Immature natural killer cell (primary cell): ENCODE measurements around the gene TNP2. TPM values are rescaled to one million over a fixed set of nuclear protein-coding genes. Genes with fewer than 3 reads are reported as not detected.
"Not testable (repeated sequence)": the region's sequence is repeated elsewhere in the genome, so short reads cannot be mapped to it uniquely, and the experiment has no call there.

ENCODE experiments used
- DNase-seq, 3 donors: peaks; one replicate each; pipeline ENCODE4 v3.0.0; 2022; ENCODE audit warnings: mixed read lengths in 1 of 3
- H3K27ac Mint-ChIP-seq, 6 donors: one replicate each; pipeline ENCODE4 v1.8.0; 2020; ENCODE audit warnings: mixed read lengths in 6 of 6, mild to moderate bottlenecking in 5 of 6, inconsistent platforms in 4 of 6, moderate library complexity in 3 of 6
- H3K27me3 Mint-ChIP-seq, 3 donors: one replicate each; pipeline ENCODE4 v1.8.0; 2020 to 2021; ENCODE audit warnings: low read depth in 3 of 3, mild to moderate bottlenecking in 3 of 3, mixed read lengths in 3 of 3, moderate library complexity in 3 of 3, inconsistent platforms in 1 of 3
- H3K36me3 Mint-ChIP-seq, 3 donors: one replicate each; pipeline ENCODE4 v1.8.0; 2020; ENCODE audit warnings: mixed read lengths in 3 of 3, inconsistent platforms in 2 of 3, mild to moderate bottlenecking in 2 of 3
- H3K4me1 Mint-ChIP-seq, 2 donors: one replicate each; pipeline ENCODE4 v1.8.0; 2020; ENCODE audit warnings: inconsistent platforms in 2 of 2, mild to moderate bottlenecking in 2 of 2, mixed read lengths in 2 of 2, moderate library complexity in 1 of 2
- H3K4me3 Mint-ChIP-seq, 5 donors: one replicate each; pipeline ENCODE4 v1.8.0; 2020; ENCODE audit warnings: mild to moderate bottlenecking in 5 of 5, mixed read lengths in 5 of 5, inconsistent platforms in 3 of 5, moderate library complexity in 3 of 5
- H3K9me3 Mint-ChIP-seq, 6 donors: one replicate each; pipeline ENCODE4 v1.8.0; 2020; ENCODE audit warnings: mild to moderate bottlenecking in 6 of 6, mixed read lengths in 6 of 6, inconsistent platforms in 4 of 6, moderate library complexity in 3 of 6
- polyA plus RNA-seq, 3 donors: library from polyadenylated mRNA; unstranded; fragments of 300-500 nt; fragmentation: Illumina TruSeq; gene quantifications; one replicate each; pipeline ENCODE4 v1.2.3, GENCODE V29; 2021

Gene TNP2
- polyA plus RNA-seq, 3 donors from 2014 or later, result not detected

DNA sequence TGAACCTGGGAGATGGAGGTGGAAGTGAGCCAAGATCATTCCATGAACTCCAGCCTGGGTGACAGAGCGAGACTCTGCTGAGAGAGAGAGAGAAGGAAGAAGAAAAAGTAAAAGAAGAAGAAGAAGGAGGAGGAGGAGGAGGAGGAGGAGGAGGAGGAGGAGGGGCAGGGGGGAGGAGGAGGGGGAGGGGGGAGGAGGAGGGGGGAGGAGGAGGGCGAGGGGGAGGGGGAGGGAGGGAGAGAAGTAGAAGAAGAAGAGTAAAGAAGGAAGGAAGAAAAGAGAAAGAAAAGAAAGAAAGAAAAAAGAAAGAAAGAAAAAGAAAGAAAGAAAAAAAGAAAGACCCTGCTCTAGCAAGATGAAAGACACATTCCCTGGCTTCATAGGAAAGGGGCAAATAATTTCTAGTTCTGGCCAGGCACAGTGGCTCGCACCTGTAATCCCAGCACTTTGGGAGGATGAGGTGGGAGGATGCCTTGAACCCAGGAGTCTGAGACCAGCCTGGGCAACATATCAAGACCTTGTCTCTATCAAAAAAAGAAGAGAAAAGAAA lies 36.7 kb downstream of the TNP2 start:
- Mint-ChIP-seq H3K36me3 (no peaks in the 10 kb centered on the region), H3K27me3 (peaks cover 0 to 5% (median 3%) of the 10 kb centered on the region in 3 donors), H3K4me1 (peaks cover 57 to 75% of the 10 kb centered on the region in 2 donors), H3K4me3 (peak overlapping the region; percentile 62 to 76 (median 70)), H3K27ac (peak overlapping the region; percentile 31 to 96 (median 96)), H3K9me3 (no peaks in the 10 kb centered on the region)
- no peak for DNase-seq

DNA sequence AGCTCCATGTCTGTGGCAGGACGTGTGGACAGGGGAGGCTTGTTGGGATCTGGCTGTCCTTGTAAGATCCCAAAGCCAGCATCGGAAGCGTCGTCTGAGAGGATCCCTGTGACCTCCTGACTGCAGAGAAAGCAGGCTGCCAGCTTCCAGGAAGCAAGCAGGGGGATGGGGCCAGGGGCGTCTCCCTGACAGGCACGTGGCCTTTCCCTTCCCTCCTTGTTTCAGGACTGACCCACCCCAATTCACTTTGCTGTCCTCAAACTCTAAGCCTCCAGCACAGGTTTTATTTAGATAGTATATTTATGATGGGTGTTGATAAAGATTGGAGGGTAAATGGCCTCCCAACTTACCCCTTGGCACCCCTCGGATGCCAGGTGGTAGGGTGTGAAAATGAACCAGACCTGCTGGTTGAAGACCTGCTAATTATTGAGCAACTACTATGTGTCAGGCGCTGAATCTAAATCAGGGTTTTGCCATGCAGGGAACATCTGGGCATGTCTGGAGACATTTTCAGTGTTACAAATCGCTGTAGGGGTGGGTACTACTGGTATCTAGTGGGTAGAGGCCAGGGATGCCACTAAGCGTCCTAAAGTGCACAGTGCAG lies 37.7 kb downstream of the TNP2 start:
- Mint-ChIP-seq H3K36me3 (no peaks in the 10 kb centered on the region), H3K4me3 (peak overlapping the region in 2 of 5 donors; percentile 18 to 44), H3K9me3 (no peaks in the 10 kb centered on the region), H3K27ac (peak overlapping the region; percentile 31 to 96 (median 71)), H3K4me1 (peaks cover 48 to 66% of the 10 kb centered on the region in 2 donors), H3K27me3 (peaks cover 0 to 4% (median 3%) of the 10 kb centered on the region in 3 donors)
- no peak for DNase-seq

DNA sequence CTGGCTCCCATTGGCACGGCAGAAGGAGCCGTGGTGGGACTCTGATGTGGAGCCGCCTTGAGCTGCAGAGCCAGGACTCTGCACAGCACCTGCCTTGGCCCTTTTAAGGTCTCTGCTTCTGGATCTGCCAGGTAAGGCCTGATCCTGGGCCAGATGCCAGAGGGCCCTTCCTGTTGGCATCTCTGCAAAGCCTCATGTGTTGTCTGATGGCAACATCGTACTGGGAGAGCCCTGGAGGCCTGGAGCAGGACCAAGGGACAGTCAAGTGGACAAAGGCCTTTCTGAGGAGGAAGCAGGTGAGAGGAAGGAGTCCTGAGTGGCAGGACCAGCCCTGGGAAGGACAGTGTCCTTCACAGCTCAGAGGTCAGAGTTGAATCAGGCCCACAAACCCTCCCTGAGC lies 39.2 kb downstream of the TNP2 start:
- H3K9me3 Mint-ChIP-seq, result no peaks in the 10 kb centered on the region
- H3K27me3 Mint-ChIP-seq, result peaks cover 0 to 4% (median 3%) of the 10 kb centered on the region in 3 donors
- DNase-seq, result no peak
- H3K4me1 Mint-ChIP-seq, result peaks cover 54 to 67% of the 10 kb centered on the region in 2 donors
- peak overlapping the region in 2 of 6 donors; percentile 46 to 66 for H3K27ac Mint-ChIP-seq
- no peak overlapping the region for H3K4me3 Mint-ChIP-seq
- no peaks in the 10 kb centered on the region for H3K36me3 Mint-ChIP-seq

DNA sequence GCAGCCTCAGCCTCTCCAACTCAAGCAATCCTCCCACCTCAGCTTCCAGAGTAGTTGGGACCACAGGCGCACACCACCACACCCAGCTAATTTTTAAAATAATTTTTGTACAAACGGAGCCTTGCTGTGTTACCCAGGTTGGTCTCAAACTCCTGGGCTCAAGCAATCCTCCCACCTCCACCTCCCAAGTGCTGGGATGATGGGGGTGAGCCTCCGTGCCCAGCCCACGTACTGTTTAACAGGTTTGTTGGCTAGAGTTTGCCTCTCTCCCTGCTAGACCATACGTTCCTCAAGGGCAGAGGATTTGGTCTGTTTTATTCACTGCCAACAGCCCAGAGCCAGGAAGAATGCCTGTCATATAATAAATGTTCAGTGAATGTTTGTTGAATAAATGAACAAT lies 39.7 kb downstream of the TNP2 start:
- Mint-ChIP-seq H3K27me3 (peaks cover 0 to 4% (median 3%) of the 10 kb centered on the region in 3 donors), H3K4me3 (no peak overlapping the region), H3K9me3 (no peaks in the 10 kb centered on the region), H3K27ac (peak overlapping the region in 4 of 6 donors; percentile 46 to 86 (median 54)), H3K4me1 (peaks cover 55 to 67% of the 10 kb centered on the region in 2 donors), H3K36me3 (no peaks in the 10 kb centered on the region)
- no peak for DNase-seq

DNA sequence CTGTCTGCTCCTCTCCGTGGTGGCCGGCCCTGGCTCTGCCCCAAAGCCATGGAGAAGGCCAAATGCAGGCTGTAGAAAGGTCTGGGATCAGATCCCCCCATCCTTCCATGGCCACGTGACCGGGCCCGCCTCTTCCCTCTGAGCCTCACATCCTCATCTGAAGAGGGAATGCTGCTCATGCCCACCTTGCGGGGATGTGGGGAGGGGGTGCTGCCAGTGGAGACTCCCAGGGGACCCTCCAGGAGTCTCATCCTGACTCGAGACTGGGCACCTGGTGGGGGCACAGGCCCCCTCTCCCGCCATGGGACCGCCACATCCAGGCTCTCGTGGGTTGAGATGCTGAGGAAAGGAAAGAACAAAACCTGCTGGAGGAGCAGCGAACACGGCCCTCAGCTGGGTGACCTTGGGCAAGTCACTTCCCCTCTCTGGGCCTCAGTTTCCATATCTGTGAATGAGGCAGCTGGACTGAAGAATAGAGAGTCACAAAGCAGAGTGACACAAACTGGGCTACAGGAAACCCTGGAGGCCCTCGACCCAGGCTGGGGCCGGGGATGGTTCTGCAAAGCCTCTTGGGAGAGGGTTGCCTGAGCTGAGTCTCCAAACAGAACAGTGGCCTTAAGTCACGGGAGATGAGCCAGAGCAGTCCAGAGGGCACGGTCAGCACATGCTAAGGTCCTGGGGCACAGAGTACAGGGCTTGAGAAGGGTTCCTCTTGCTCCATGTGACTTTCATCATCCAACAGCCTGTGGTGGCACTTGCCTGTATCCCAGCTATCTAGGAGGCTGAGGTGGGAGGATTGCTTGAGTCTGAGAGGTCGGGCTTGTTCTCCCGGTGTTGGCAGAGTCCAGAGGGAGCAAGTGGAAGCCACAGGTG lies 43.2 kb downstream of the TNP2 start:
- peaks cover 0 to 3% (median 1%) of the 10 kb centered on the region in 3 donors for H3K27me3 Mint-ChIP-seq

DNA sequence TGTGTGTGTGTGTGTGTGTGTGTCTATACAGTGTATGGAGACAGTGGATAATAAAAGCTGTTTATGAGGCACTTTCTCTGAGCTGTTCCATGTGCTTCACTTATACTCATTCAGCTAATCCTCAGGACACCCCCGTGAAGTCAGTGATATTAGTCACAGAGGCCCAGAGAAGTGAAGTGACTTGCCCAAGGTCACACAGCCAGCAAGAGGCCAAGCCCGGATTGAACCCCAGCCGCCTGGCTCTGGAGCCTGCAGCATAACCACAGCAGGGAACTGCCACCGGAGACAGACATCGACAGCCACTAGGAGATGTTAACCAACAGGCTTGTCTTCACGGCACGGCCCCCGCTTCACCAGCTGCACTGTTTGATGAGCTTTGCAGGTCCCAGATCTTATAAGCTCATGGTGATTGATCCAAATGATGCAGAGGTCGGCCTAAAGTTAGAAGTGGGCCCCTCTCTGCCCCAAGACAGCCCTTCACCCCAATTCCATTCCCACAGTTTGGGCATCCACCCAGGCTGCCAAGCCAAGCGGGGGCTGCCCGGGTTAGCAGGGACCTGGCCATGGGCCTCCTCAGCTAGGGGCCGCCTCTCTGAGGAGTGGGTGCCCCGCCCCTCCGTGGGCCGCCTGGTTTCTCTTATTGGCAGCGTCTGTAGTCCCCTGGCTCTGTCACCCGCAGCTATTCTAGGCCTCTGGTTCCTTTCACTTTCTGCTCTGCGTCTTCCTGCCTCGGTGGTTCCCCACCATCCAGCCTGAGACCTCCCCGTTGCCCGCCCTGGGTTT lies 44.0 kb downstream of the TNP2 start:
- Mint-ChIP-seq H3K4me3 (peak overlapping the region; percentile 64 to 84 (median 77)), H3K36me3 (no peaks in the 10 kb centered on the region), H3K4me1 (peaks cover 36 to 49% of the 10 kb centered on the region in 2 donors), H3K27me3 (peaks cover 0 to 5% (median 1%) of the 10 kb centered on the region in 3 donors), H3K9me3 (peaks cover 0 to 2% (median 0%) of the 10 kb centered on the region in 6 donors), H3K27ac (peak overlapping the region; percentile 87 to 96 (median 93))
- DNase-seq, result peak; percentile 83 to 85 (median 85)

More for the DNA sequence above, 43.2 kb downstream of the TNP2 start:
- H3K4me3 Mint-ChIP-seq, result peak overlapping the region; percentile 64 to 84 (median 77)
- peaks cover 37 to 49% of the 10 kb centered on the region in 2 donors for H3K4me1 Mint-ChIP-seq
- no peak for DNase-seq
- H3K36me3 Mint-ChIP-seq, result no peaks in the 10 kb centered on the region
- peak overlapping the region; percentile 87 to 96 (median 93) for H3K27ac Mint-ChIP-seq
- peaks cover 0 to 2% (median 0%) of the 10 kb centered on the region in 6 donors for H3K9me3 Mint-ChIP-seq

DNA sequence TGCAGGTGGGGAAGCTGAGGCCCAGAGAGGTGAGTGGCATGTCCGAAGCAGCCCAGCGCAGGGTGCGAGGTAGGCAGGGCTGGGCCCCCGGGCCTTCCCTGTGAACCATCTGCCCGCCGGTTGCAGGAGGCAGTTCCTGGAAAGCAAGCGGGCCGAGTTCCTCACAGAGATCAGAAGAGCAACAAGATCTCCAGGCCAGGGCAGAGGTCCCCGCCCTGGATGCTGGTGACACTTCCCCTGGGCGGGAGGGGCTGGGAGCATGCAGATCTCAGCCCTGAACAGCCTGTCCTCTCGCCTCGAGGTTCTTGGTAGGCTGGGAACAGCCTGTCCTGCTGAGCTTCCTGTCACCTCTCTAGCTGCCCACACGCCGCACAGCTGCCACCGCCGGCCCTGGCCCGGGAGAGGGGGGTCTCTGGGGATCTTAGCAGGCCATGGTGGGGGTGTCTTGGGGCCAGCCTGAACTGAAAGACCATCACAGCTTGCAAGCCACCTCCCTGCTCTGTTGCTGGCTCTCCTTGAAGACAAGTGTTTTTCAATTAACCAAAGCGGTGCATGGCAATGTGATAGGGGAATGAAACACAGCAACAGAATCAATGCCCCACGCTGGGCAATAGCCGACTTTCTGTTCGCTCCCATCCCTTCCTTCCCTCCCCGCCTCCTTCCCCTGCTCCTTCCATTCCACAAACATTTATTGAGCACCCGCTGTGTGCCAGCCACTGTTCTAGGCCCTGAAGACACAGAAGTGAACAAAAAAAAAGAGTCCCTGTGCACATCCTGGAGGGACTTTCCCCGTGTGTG lies 44.8 kb downstream of the TNP2 start:
- DNase-seq, result peak; percentile 58 to 68 (median 64)
- H3K27ac Mint-ChIP-seq, result peak overlapping the region; percentile 87 to 96 (median 93)
- peaks cover 2 to 5% (median 4%) of the 10 kb centered on the region in 3 donors for H3K27me3 Mint-ChIP-seq
- H3K9me3 Mint-ChIP-seq, result peaks cover 0 to 4% (median 0%) of the 10 kb centered on the region in 6 donors
- H3K4me1 Mint-ChIP-seq, result peaks cover 34 to 43% of the 10 kb centered on the region in 2 donors
- H3K4me3 Mint-ChIP-seq, result peak overlapping the region; percentile 64 to 84 (median 77)
- H3K36me3 Mint-ChIP-seq, result no peaks in the 10 kb centered on the region

DNA sequence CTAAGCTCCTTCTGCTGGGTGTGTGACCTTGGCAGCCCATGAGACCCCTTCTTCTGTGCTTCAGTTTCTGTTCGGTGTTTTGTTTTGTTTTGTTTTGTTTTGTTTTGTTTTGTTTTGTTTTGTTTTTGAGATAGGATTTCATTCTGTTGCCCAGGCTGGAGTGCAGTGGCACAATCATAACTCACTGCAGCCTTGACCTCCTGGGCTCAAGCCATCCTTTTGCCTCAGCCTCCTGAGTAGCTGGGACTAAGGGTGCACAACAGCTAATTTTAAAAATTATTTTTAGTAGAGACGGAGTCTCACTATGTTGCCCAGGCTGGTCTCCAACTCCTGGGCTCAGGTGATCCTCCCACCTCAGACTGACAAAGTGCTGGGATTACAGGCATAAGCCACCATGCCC lies 48.6 kb downstream of the TNP2 start:
- Mint-ChIP-seq H3K4me1 (peaks cover 32 to 36% of the 10 kb centered on the region in 2 donors), H3K9me3 (peaks cover 0 to 13% (median 6%) of the 10 kb centered on the region in 6 donors), H3K36me3 (peaks cover 0 to 14% (median 7%) of the 10 kb centered on the region in 3 donors)
- not testable (repeated sequence) for DNase-seq, H3K27me3 Mint-ChIP-seq, H3K4me3 Mint-ChIP-seq, H3K27ac Mint-ChIP-seq

DNA sequence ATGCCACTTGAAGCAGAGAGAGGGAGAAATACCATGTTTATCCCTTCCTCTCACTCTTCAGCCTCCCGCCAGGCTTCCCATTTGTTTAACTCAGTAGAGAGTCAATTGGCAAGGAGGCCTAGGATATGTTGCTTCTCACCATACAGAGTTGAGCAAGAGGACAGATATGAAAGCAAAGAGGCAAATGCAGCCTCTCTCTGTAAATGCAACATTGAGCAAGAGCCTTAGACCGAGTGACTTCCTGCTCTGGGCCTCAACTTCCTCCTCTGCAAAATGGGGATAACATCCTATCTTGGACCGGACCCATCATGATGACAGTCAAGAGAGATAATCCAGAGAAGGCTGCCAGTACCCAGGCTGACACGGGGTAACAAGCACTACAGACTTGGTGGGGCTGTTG lies 49.9 kb downstream of the TNP2 start:
- peak overlapping the region in 1 of 6 donors; percentile 40 for H3K27ac Mint-ChIP-seq

DNA sequence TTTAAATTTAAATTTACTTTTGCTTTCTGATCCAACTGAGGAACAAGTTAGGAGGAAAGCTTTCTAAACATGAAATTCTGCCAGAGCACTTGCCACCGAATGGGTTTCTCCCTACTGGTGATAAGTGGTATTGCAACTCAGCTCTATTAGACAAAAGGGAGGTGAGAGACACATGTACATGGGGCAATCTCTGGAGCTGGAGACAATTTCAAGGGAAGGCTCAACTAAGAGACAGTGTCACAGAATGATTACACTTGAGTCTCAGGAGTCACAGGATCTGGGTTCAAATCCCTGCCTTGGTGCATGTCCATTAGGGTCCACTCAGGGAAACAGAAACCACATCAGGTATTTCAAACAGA lies 50.5 kb downstream of the TNP2 start:
- H3K27me3 Mint-ChIP-seq, result peaks cover 2 to 3% (median 2%) of the 10 kb centered on the region in 3 donors
- no peak for DNase-seq
- peaks cover 14 to 18% of the 10 kb centered on the region in 2 donors for H3K4me1 Mint-ChIP-seq
- H3K9me3 Mint-ChIP-seq, result peaks cover 0 to 13% (median 6%) of the 10 kb centered on the region in 6 donors
- H3K36me3 Mint-ChIP-seq, result peaks cover 0 to 14% (median 7%) of the 10 kb centered on the region in 3 donors
- no peak overlapping the region for H3K27ac Mint-ChIP-seq
- H3K4me3 Mint-ChIP-seq, result no peak overlapping the region

More for the DNA sequence above, 49.9 kb downstream of the TNP2 start:
- no peak overlapping the region for H3K4me3 Mint-ChIP-seq
- peaks cover 0 to 14% (median 7%) of the 10 kb centered on the region in 3 donors for H3K36me3 Mint-ChIP-seq
- H3K9me3 Mint-ChIP-seq, result peaks cover 0 to 13% (median 6%) of the 10 kb centered on the region in 6 donors
- no peak for DNase-seq
- peaks cover 19 to 23% of the 10 kb centered on the region in 2 donors for H3K4me1 Mint-ChIP-seq
- peaks cover 2 to 3% (median 3%) of the 10 kb centered on the region in 3 donors for H3K27me3 Mint-ChIP-seq
